Hepatocyte (in vitro differentiated cells): Measurements from ENCODE around the gene EEFSEC. TPM values are rescaled to one million over a fixed set of nuclear protein-coding genes. Genes with fewer than 3 reads are reported as not detected.

Experiments
- DNase-seq: peaks from one replicate; pipeline ENCODE4 v3.0.0-alpha.2; 2016; ENCODE audit warnings: low spot score
- H2AFZ ChIP-seq: fragments of 200-600 bp; sonication (generic); 2 replicates; pipeline ENCODE4 v1.6.0; 2016; ENCODE audit warnings: antibody characterized with exemption, mild to moderate bottlenecking
- H3K27ac ChIP-seq: fragments of 200-600 bp; sonication (generic); 2 replicates; pipeline ENCODE4 v1.5.1; 2016; ENCODE audit warnings: mild to moderate bottlenecking
- H3K27me3 ChIP-seq: fragments of 200-600 bp; sonication (generic); 2 replicates; pipeline ENCODE4 v1.6.1; 2016
- H3K36me3 ChIP-seq: fragments of 200-600 bp; sonication (generic); replicated peaks from 2 replicates; pipeline ENCODE4 v1.5.1; 2016; ENCODE audit warnings: low read depth; ENCODE audit not compliant: insufficient read depth
- H3K4me1 ChIP-seq: fragments of 200-600 bp; sonication (generic); 2 replicates; pipeline ENCODE4 v1.5.1; 2016; ENCODE audit warnings: mild to moderate bottlenecking, moderate library complexity; ENCODE audit not compliant: insufficient read depth
- H3K4me2 ChIP-seq: fragments of 200-600 bp; sonication (generic); 2 replicates; pipeline ENCODE4 v1.6.0; 2016
- H3K4me3 ChIP-seq: fragments of 200-600 bp; sonication (generic); 2 replicates; pipeline ENCODE4 v1.5.1; 2016; ENCODE audit warnings: mild to moderate bottlenecking
- H3K79me2 ChIP-seq: fragments of 200-600 bp; sonication (generic); 2 replicates; pipeline ENCODE4 v1.6.0; 2017; ENCODE audit warnings: mild to moderate bottlenecking
- H3K9me2 ChIP-seq: fragments of 200-600 bp; sonication (generic); replicated peaks from 2 replicates; pipeline ENCODE4 v1.6.0; 2017; ENCODE audit warnings: mild to moderate bottlenecking; ENCODE audit not compliant: insufficient read depth
- H3K9me3 ChIP-seq: fragments of 200-600 bp; sonication (generic); 2 replicates; pipeline ENCODE4 v1.5.1; 2016; ENCODE audit warnings: low read depth, mild to moderate bottlenecking
- H4K20me1 ChIP-seq: fragments of 200-600 bp; sonication (generic); 2 replicates; pipeline ENCODE4 v1.6.0; 2016; ENCODE audit warnings: mild to moderate bottlenecking; ENCODE audit not compliant: insufficient read depth, poor library complexity, severe bottlenecking
- CTCF ChIP-seq: fragments of 200-600 bp; sonication (generic); IDR thresholded peaks from 2 replicates; pipeline ENCODE4 v1.5.1; 2016; ENCODE audit warnings: antibody characterized with exemption, mild to moderate bottlenecking; ENCODE audit not compliant: poor library complexity
- EZH2 ChIP-seq: fragments of 200-600 bp; sonication (generic); IDR thresholded peaks from 2 replicates; pipeline ENCODE4 v1.6.1; 2016; ENCODE audit warnings: antibody characterized with exemption, mild to moderate bottlenecking, borderline replicate concordance
- EZH2phosphoT487 ChIP-seq: fragments of 200-600 bp; sonication (generic); IDR thresholded peaks from one replicate; pipeline ENCODE4 v1.6.1; 2018; ENCODE audit warnings: antibody characterized with exemption, mild to moderate bottlenecking, low read depth, moderate library complexity; ENCODE audit not compliant: unreplicated experiment, severe bottlenecking
- WGBS: methylation state at CpG from one replicate; pipeline ENCODE4 v1.1.6; 2016; ENCODE audit warnings: low lambda C conversion rate; ENCODE audit errors: missing lambda C conversion rate; 5-methylcytosine and 5-hydroxymethylcytosine counted together
- polyA plus RNA-seq: library from polyadenylated mRNA; unstranded; fragments of >200 nt; fragmentation: Nextera tagmentation; extraction: Ambion mirVana; gene quantifications from 2 replicates; pipeline ENCODE4 v1.2.1, GENCODE V29; 2016
- total RNA-seq: library from RNA; depleted of rRNA; stranded (reverse); fragments of >200 nt; gene quantifications from 2 replicates; pipeline ENCODE4 v1.2.3, GENCODE V29; 2014

EEFSEC gene
- total and polyA plus RNA-seq, 2 experiments from 2014 or later: 9.8 to 17.5 TPM

DNA sequence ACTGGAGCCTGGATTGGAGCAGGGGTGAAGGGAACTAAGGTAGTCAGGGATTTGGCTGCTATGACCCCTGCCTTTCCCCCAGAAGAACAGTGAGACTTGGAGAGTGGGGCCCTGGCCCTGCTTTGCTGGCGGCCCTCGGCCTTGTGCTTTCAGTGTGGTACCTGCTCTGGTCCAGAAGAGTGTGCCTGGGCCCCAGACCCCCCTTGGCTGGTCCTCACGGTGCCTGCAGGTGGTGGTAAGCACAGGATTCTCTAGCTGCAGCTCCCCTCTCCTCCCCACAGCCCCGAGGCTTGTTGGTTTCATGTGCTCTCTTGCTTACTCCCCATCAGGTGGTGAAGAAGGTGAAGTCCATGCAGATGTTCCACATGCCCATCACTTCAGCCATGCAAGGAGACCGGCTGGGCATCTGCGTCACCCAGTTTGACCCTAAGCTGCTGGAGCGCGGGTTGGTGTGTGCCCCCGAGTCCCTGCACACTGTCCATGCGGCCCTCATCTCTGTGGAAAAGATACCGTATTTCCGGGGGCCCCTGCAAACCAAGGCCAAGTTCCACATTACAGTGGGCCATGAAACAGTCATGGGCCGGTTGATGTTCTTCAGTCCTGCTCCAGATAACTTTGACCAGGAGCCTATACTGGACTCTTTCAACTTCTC lies 187.7 kb downstream of the EEFSEC start:
- Histone ChIP-seq H3K9me3 (no peaks in the 10 kb centered on the region), H3K9me2 (no peaks in the 10 kb centered on the region), H3K4me1 (peaks cover 46% of the 10 kb centered on the region), H3K27ac (no peak overlapping the region), H3K4me3 (no peak overlapping the region), H2AFZ (no peak overlapping the region), H3K27me3 (no peaks in the 10 kb centered on the region), H3K36me3 (no peaks in the 10 kb centered on the region), H4K20me1 (no peaks in the 10 kb centered on the region), H3K79me2 (no peaks in the 10 kb centered on the region), H3K4me2 (no peak overlapping the region)
- no peak for TF ChIP-seq EZH2
- TF ChIP-seq CTCF: no peak
- TF ChIP-seq EZH2phosphoT487: no peak
- WGBS: 96% methylated on average over 13 of the region's 13 CpGs
- no peak for DNase-seq

GRCh38 chr3:128341659-128342395 lies 188.5 kb downstream of the EEFSEC start:
- Histone ChIP-seq H3K79me2 (no peaks in the 10 kb centered on the region), H4K20me1 (no peaks in the 10 kb centered on the region), H3K9me3 (no peaks in the 10 kb centered on the region), H3K4me2 (no peak overlapping the region), H3K9me2 (no peaks in the 10 kb centered on the region), H3K36me3 (no peaks in the 10 kb centered on the region), H3K4me1 (peaks cover 40% of the 10 kb centered on the region), H3K27ac (no peak overlapping the region), H3K27me3 (no peaks in the 10 kb centered on the region), H3K4me3 (no peak overlapping the region), H2AFZ (no peak overlapping the region)
- 98% methylated on average over 12 of the region's 12 CpGs for WGBS
- TF ChIP-seq EZH2phosphoT487 (no peak), EZH2 (no peak), CTCF (no peak)
- DNase-seq: no peak

DNA sequence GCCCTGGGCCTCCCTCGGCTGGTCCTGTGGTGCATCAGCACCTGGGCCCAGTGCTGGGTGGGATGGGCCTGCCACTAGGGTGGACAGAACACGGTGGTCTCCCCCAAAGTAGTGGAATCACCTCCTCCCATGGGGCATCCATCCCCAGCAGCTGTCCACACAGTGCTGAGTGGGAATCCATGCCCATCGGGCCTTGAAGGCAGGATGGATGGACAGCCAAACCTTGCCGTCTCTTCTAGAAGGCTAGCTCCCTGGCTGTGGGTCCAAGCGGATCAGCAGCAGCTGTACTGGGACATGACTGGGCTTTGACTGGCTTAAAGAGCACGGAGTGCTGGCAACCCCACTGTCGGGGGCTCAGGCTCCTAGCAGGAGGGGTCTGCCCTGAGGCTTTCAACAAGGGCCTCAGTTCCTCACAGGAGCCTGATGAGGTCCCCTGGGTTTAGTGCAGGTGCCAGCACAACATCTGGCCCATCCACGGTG lies 189.5 kb downstream of the EEFSEC start:
- no peaks in the 10 kb centered on the region for H3K9me2 ChIP-seq
- WGBS: 95% methylated on average over 8 of the region's 8 CpGs
- H3K9me3 ChIP-seq: no peaks in the 10 kb centered on the region
- peaks cover 31% of the 10 kb centered on the region for H3K4me1 ChIP-seq
- no peak overlapping the region for H3K27ac ChIP-seq
- DNase-seq: no peak
- no peaks in the 10 kb centered on the region for H4K20me1 ChIP-seq
- H3K36me3 ChIP-seq: no peaks in the 10 kb centered on the region
- H2AFZ ChIP-seq: no peak overlapping the region
- H3K79me2 ChIP-seq: no peaks in the 10 kb centered on the region
- no peak overlapping the region for H3K4me2 ChIP-seq
- no peak overlapping the region for H3K4me3 ChIP-seq
- no peak for TF ChIP-seq CTCF
- no peaks in the 10 kb centered on the region for H3K27me3 ChIP-seq
